DMS114 treated with DMSO at 0.1 percent for 48 hours (cell line): Measurements from ENCODE around the gene KRTAP19-1.
"Not testable (repeated sequence)": the region's sequence is repeated elsewhere in the genome, so short reads cannot be mapped to it uniquely, and the experiment has no call there.

Experiments
- DNase-seq: peaks from one replicate; lab custom pipeline; 2025; ENCODE audit not compliant: unreplicated experiment; lab: John Stamatoyannopoulos, UW

Gene KRTAP19-1

GRCh38 chr21:30480145-30480544 is at the start of gene KRTAP19-1:
Gene KRTAP19-1, minus strand, starts transcription at chr21:30480367. Its CDS starts 50 bp downstream, at chr21:30480317.
- DNase-seq, result no peak

GRCh38 chr21:30518876-30519275 is 38.7 kb upstream of the KRTAP19-1 start:
- no peak for DNase-seq

- no peak for DNase-seq
Observed at GRCh38 chr21:30515681-30516080, 35.5 kb upstream of the KRTAP19-1 start.

- DNase-seq, result not testable (repeated sequence)
Observed at GRCh38 chr21:30505621-30506205, 25.5 kb upstream of the KRTAP19-1 start.

- no peak for DNase-seq
Observed at GRCh38 chr21:30502041-30502440, 21.9 kb upstream of the KRTAP19-1 start, which contains the start of gene KRTAP19-5. Gene KRTAP19-5, minus strand, starts transcription at chr21:30502141. Its CDS starts 51 bp downstream, at chr21:30502090.

- DNase-seq, result no peak
Observed at GRCh38 chr21:30497065-30497464, 16.9 kb upstream of the KRTAP19-1 start, which contains the start of gene KRTAP19-4. Gene KRTAP19-4, minus strand, starts transcription at chr21:30497165. Its CDS starts 55 bp downstream, at chr21:30497110.

- DNase-seq, result no peak
Observed at GRCh38 chr21:30491963-30492428, 11.8 kb upstream of the KRTAP19-1 start, which contains the start of gene KRTAP19-3. Gene KRTAP19-3, minus strand, starts transcription at chr21:30492013. Its CDS starts 56 bp downstream, at chr21:30491957.

- no peak for DNase-seq
Observed at GRCh38 chr21:30487336-30487735, 7.2 kb upstream of the KRTAP19-1 start, which contains the start of gene KRTAP19-2. Gene KRTAP19-2, minus strand, starts transcription at chr21:30487436. Its CDS starts 88 bp downstream, at chr21:30487348.

GRCh38 chr21:30486180-30486579 is 6.0 kb upstream of the KRTAP19-1 start:
- no peak for DNase-seq

- DNase-seq, result no peak
Observed at GRCh38 chr21:30482130-30482529, 2.0 kb upstream of the KRTAP19-1 start.

- no peak for DNase-seq
Observed at GRCh38 chr21:30479259-30479658, 908 bp downstream of the KRTAP19-1 start.

GRCh38 chr21:30478004-30478403 is 2.2 kb downstream of the KRTAP19-1 start:
- no peak for DNase-seq

- no peak for DNase-seq
Observed at GRCh38 chr21:30468900-30469714, 11.1 kb downstream of the KRTAP19-1 start.

GRCh38 chr21:30463713-30464112 is 16.5 kb downstream of the KRTAP19-1 start:
- peak; percentile 2 for DNase-seq

- DNase-seq, result no peak
Observed at GRCh38 chr21:30448514-30448913, 31.7 kb downstream of the KRTAP19-1 start.

GRCh38 chr21:30447056-30447455 is 33.1 kb downstream of the KRTAP19-1 start:
- no peak for DNase-seq

- DNase-seq, result no peak
Observed at GRCh38 chr21:30444204-30444603, 36.0 kb downstream of the KRTAP19-1 start.

GRCh38 chr21:30443226-30443625 is 36.9 kb downstream of the KRTAP19-1 start:
- no peak for DNase-seq

GRCh38 chr21:30439975-30440374 is 40.2 kb downstream of the KRTAP19-1 start, which contains the start of gene KRTAP15-1:
Gene KRTAP15-1, plus strand, starts transcription at chr21:30440275. Its CDS starts 53 bp downstream, at chr21:30440328.
- no peak for DNase-seq

GRCh38 chr21:30437010-30437565 is 43.1 kb downstream of the KRTAP19-1 start:
- DNase-seq, result no peak

GRCh38 chr21:30434033-30434631 is 46.0 kb downstream of the KRTAP19-1 start:
- peak; percentile 13 for DNase-seq
